GM13977 (cell line): ENCODE results near the gene KDSR.

Experiments used
- DNase-seq: peaks from one replicate; pipeline ENCODE4 v3.0.0; 2012; ENCODE audit warnings: low spot score
- CTCF ChIP-seq: IDR thresholded peaks from 2 replicates; pipeline ENCODE4 v1.5.1; 2012; ENCODE audit warnings: mild to moderate bottlenecking, control low read depth; ENCODE audit not compliant: insufficient read depth; ENCODE audit errors: extremely low read depth, missing control alignments
- in situ Hi-C: fragments of 300-500 bp; cut with MboI; formaldehyde crosslinking; loops from one replicate; pipeline ENCODE4 v1.12.0; 2022; ENCODE audit warnings: low sequenced_read_pairs, low pct_unique_long_range_greater_than_20kb, mixed read lengths, inconsistent platforms; ENCODE audit not compliant: unreplicated experiment

The KDSR gene

GRCh38 chr18:63342206-63342605 lies 24.8 kb downstream of the KDSR start:
- TF ChIP-seq CTCF, result peak; percentile 50
- in situ Hi-C loops, result loop anchor here (10.0 kb wide), 1 partner anchor 93 kb away; no protein-coding TSS in a partner anchor
- peak; percentile 22 for DNase-seq

GRCh38 chr18:63339920-63340484 lies 27.0 kb downstream of the KDSR start:
- no peak for DNase-seq
- in situ Hi-C loops, result loop anchor here (10.0 kb wide), 1 partner anchor 95 kb away; no protein-coding TSS in a partner anchor
- TF ChIP-seq CTCF, result peak; percentile 59

GRCh38 chr18:63336366-63337099 lies 30.5 kb downstream of the KDSR start:
- DNase-seq, result no peak

GRCh38 chr18:63331105-63331504 lies 35.9 kb downstream of the KDSR start:
- in situ Hi-C loops, result no loop called here
- TF ChIP-seq CTCF, result no peak
- no peak for DNase-seq

More at GRCh38 chr18:63336366-63337099, 30.5 kb downstream of the KDSR start:
- in situ Hi-C loops, result no loop called here
- TF ChIP-seq CTCF, result no peak

- in situ Hi-C loops, result loop anchor here (5.0 kb wide), 1 partner anchor 312 kb away; no protein-coding TSS in a partner anchor
- no peak for TF ChIP-seq CTCF
- DNase-seq, result no peak
Measured at GRCh38 chr18:63329431-63330145, 37.4 kb downstream of the KDSR start.

GRCh38 chr18:63326011-63326410 lies 41.0 kb downstream of the KDSR start:
- in situ Hi-C loops, result loop anchor here (5.0 kb wide), 1 partner anchor 309 kb away; no protein-coding TSS in a partner anchor
- DNase-seq, result no peak
- no peak for TF ChIP-seq CTCF
